Fibroblast of villous mesenchyme (primary cell): ENCODE data around the gene CHST10. TPM values are rescaled to one million over a fixed set of nuclear protein-coding genes. Genes with fewer than 3 reads are reported as not detected.

ENCODE experiments used
- DNase-seq: peaks from one replicate; pipeline ENCODE4 v3.0.0-alpha.2; 2010; ENCODE audit warnings: low read depth
- H3K4me3 ChIP-seq: 2 replicates; pipeline ENCODE4 v1.5.1; 2011; ENCODE audit warnings: low read depth, mild to moderate bottlenecking, low read length
- total RNA-seq: library from RNA; depleted of rRNA; stranded (reverse); fragments of >200 nt; gene quantifications from 2 replicates; pipeline ENCODE4 v1.2.3, GENCODE V29; 2012
- TF ChIP-seq, protein P1 (sequence below): IDR thresholded peaks from 2 replicates; pipeline ENCODE4 v1.5.1; 2012; ENCODE audit warnings: low read depth, mild to moderate bottlenecking, low read length; ENCODE audit not compliant: insufficient read depth

Gene CHST10
- total RNA-seq, 1 donor = 8.6 TPM

DNA sequence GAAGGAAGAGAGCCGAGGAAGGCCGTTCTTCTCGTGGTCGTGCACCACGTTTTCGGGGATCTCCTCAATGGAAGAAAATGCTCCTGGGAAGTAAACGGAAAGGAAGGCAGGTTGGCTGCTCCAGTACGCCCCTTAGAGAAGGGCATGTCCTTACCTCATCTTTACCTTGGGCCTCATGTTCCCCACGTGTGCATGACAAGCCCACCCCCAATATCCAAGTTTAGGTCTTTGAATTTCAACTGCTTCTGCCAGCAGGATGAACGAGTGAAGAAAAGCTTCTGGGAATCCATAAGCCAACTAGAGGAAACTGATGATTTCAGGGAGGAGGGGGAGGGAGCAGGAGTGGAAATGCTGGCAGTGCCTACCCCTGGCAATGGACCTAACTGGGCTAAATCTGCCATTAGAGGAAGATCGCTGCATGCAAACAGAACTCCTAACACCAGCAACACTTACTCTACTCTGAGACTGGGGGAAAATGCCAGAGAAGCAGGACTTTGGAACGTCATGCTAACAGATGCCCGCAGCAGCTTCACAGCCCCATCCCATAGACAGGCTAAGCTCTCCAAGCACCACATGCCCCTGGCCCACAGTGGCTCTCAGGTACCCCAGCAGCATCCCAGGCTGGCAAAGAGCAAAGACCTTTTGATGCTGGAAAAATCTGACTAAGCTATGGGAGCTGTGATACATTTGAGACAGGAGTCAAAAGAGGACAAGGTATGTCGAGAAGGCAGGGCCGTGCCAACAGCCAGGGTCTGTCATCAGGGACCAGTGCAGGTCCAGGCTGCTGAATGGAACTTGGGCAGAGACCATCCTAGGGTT lies 21.7 kb downstream of the CHST10 start:
- no peak for DNase-seq
- TF ChIP-seq, protein P1, sequence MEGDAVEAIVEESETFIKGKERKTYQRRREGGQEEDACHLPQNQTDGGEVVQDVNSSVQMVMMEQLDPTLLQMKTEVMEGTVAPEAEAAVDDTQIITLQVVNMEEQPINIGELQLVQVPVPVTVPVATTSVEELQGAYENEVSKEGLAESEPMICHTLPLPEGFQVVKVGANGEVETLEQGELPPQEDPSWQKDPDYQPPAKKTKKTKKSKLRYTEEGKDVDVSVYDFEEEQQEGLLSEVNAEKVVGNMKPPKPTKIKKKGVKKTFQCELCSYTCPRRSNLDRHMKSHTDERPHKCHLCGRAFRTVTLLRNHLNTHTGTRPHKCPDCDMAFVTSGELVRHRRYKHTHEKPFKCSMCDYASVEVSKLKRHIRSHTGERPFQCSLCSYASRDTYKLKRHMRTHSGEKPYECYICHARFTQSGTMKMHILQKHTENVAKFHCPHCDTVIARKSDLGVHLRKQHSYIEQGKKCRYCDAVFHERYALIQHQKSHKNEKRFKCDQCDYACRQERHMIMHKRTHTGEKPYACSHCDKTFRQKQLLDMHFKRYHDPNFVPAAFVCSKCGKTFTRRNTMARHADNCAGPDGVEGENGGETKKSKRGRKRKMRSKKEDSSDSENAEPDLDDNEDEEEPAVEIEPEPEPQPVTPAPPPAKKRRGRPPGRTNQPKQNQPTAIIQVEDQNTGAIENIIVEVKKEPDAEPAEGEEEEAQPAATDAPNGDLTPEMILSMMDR = no peak
- no peak overlapping the region for H3K4me3 ChIP-seq

DNA sequence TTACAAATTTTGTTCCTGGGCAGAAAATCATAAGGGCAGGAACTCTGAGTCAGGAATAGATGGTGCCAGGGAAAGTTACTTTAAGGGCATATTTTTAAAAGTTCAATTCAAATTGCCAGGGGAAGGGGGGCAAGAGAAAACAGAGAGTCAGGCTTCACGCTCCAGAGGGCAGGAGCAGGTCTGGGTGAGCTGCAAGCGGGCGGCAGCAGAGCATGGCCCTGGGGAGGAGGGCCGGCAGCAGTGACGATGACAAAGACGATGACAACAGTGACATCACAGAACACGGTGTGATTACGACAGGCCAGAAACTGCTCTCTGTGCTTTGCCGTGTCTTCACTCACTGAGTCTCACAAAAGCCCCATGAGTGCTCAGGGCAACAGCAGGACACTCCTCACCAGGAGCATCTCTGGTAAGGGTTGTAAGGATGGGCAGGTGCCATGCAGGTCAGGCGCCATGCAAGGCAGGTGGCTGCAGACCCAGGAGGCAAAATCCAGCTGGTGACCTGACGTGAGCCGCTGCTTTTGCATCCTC lies 23.3 kb downstream of the CHST10 start:
- H3K4me3 ChIP-seq = no peak overlapping the region
- TF ChIP-seq, protein P1 = no peak
- DNase-seq = no peak

DNA sequence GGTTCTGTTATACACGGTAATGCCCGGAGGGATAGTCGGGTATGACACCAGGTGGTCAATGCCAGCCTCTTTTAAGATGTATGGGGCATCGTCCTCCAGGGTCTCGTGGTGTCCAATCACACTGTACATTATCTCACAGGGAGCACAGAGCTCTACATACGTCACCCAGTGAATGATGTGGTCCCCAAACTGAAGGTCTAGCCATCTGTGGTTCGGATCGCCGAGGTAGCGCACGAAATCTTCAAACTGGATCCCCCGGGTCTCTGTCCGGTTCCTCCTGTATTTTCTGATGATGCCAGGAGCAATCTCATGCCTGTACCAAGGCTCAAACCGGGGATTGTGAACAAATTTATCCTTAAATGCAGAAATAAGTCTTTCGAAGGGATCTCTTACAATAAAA lies 24.1 kb downstream of the CHST10 start:
- no peak for DNase-seq
- TF ChIP-seq, protein P1 = no peak
- H3K4me3 ChIP-seq = no peak overlapping the region

DNA sequence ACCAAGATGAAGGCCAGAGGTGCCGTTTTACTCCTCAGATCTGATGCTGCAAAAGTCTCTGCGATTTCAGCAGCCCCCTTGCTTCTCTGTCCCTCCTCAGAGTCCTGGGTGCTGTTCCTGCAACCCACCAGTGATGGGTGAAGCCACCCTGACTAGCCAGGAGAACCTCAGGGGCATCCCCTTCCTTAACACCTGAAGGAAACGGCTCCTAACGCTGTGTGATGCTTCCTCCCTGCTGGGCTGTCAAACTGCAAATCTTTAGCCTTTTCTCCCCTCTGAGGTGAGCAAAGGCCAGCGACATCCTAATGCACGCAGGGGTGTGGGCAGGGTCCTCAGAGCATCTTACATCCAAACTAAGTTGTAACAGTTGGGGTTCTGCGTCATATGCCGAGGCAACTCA lies 24.8 kb downstream of the CHST10 start:
- TF ChIP-seq, protein P1 = no peak
- DNase-seq = no peak
- no peak overlapping the region for H3K4me3 ChIP-seq

DNA sequence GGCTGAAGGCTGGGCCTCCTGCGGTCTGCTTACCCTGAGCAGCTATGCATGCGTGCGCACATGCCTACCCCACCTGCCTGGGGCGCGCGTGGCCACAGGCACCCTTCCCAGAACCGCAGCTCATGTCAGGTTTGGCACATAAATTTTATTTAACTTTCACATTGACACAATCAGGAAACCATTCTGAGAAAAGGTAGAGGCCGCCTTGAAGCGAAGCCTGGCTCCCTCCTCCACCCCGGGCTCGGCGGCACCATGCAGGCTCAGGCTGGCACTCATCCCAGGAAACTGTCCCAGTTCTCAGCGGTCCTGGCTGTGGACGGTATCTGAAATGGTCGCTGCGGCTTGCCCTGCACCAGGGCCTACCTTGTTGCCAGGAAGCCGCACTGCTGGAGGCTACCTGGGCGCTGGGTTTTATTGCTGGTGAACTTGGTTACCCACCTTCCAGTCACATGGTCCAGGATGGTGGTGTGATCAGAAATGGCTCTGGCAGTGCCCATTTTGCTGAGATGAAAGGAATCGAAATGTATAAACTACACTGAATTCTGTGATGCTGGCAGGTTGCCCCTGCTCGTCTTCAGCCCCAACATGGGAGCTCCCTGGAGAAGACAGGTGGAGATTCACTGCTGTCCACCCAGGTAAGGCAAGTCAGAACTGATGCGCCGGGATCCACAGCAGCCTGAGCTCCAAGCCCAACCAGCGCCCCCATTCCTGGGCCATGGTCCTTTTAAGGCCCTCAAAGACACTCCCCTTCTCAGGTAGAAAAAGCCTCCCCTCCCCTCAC lies 25.5 kb downstream of the CHST10 start:
- TF ChIP-seq, protein P1 = no peak
- H3K4me3 ChIP-seq = no peak overlapping the region
- no peak for DNase-seq

DNA sequence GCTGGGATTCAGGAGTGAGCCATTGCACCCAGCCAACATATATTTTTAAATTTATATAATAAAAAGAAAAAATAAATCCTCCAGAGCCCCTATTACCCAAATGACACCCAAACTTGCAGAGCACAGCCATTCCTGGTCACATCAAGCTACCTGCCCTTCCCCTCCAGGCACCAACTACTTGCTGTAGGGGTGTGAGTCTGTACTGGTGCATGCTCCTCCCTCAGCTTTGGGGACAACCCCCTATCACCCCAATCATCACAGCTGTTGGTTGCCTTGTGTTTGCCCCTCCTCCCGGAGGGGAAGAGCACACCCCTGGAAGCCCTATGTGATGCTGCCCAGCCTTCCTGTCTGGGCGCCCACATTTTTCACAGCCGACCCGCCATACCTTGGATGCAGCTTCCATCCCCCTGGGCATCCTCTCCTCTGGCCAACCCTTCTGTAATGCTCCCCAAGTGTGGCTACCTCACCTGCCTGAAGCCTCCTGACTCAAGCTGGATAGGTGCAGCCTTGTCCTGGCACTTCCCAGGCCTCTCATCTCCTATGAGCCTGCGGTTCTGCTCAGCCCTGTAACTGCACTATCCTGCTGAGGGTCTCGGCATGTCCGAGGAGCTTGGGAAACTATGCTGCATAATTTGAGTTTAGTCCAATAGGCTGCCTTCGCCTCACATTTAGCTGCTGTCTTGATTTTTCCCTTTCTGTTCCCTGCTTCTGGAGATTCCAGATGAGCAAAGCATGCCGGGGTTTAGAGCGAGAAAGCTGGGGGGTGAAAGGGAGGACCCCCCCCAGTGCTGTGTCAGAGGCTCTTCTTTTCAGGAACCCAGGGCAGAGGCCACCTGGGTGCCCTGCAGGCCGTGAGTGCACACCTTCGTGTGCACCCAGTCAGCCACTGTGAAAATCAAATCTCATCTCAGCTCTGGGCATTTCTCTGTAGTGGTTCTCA lies 27.2 kb downstream of the CHST10 start:
- no peak overlapping the region for H3K4me3 ChIP-seq
- DNase-seq = no peak
- TF ChIP-seq, protein P1 = no peak
